ENCODE data around the gene UMPS.

- TF ChIP-seq CTCF (conservative IDR thresholded peaks at IDR 0.05) (no peak), EZH2 (IDR thresholded peaks at IDR 0.05; ENCODE audit: low read depth) (no peak)
These were observed 44.8 kb upstream of the UMPS start for GRCh38 chr3:124685481-124685880.

All from PC-9 (cell line).